GM21723 (cell line): ENCODE measurements around the gene SECISBP2.
"Not testable (repeated sequence)": the region's sequence is repeated elsewhere in the genome, so short reads cannot be mapped to it uniquely, and the experiment has no call there.

Experiments used
- ATAC-seq: cut with Tn5 transposase; IDR thresholded peaks from one replicate; pipeline ENCODE4 v1.9.1; 2021; ENCODE audit warnings: mild to moderate bottlenecking, moderate library complexity; ENCODE audit not compliant: unreplicated experiment

Gene SECISBP2

GRCh38 chr9:89309166-89309565, 9.1 kb upstream of the SECISBP2 start:
- no peak for ATAC-seq

GRCh38 chr9:89309608-89310474, 8.5 kb upstream of the SECISBP2 start:
- ATAC-seq = no peak

GRCh38 chr9:89310475-89311345, 7.6 kb upstream of the SECISBP2 start, which contains the start of gene CKS2:
TSS of gene CKS2 (plus strand) at chr9:89311195. CDS start at chr9:89311293, 98 bp downstream.
- peak; percentile 94 for ATAC-seq

GRCh38 chr9:89311346-89312221, 6.7 kb upstream of the SECISBP2 start:
- ATAC-seq = peak; percentile 9

- ATAC-seq = no peak
Measured at GRCh38 chr9:89312222-89312571, 6.1 kb upstream of the SECISBP2 start.

GRCh38 chr9:89313842-89314241, 4.5 kb upstream of the SECISBP2 start:
- ATAC-seq = no peak

DNA sequence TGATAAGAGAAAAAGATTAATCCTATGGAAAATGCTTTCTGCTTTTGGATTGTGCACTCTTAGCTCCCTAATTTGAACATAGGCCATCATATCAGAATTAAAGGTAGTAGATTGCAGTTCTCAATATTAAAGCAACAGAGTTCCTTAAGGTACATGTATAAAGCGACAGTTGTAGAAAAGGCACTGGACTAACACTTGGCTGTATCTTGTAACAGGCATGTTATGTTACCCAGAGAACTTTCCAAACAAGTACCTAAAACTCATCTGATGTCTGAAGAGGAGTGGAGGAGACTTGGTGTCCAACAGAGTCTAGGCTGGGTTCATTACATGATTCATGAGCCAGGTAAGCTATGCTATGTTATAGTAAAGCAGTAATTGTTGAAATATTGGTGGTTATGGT, 3.3 kb upstream of the SECISBP2 start:
- no peak for ATAC-seq

DNA sequence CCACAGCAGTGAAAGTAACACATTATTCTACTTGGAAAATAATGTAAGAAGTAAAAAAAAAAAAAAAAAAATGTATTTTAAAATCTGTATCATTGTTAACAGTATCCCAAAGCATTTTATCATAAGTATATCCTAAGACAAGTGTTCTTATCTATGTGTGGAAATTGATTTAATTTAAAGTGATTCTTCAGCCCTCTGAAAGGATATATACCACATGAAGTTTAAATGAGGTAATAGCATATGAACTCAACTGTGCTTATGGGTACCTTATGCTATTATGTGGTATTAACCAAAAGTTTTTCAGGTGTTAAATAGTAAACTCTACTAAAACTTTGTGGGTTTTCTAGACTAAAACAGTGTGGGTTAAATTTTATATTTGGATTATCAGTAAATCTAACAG, 2.8 kb upstream of the SECISBP2 start:
- no peak for ATAC-seq

DNA sequence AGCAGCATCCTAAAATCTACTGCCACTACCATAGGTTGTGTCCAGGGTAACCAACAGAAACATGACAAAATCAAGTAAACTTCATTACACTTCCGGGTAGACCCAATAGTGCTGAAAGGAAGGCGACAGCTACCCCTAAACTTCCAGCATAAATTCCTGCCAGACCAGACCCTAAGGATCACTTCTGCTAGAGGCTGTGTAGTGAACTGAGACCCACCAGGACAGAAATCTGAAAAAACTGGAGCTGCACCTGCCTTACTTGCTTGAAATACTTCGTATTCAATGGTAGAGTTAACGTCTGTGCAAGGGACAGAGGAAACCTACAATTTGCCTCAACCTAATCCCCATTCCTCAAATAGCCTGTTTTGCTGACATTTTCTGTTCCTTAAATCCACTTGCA, 1.0 kb upstream of the SECISBP2 start:
- no peak for ATAC-seq

DNA sequence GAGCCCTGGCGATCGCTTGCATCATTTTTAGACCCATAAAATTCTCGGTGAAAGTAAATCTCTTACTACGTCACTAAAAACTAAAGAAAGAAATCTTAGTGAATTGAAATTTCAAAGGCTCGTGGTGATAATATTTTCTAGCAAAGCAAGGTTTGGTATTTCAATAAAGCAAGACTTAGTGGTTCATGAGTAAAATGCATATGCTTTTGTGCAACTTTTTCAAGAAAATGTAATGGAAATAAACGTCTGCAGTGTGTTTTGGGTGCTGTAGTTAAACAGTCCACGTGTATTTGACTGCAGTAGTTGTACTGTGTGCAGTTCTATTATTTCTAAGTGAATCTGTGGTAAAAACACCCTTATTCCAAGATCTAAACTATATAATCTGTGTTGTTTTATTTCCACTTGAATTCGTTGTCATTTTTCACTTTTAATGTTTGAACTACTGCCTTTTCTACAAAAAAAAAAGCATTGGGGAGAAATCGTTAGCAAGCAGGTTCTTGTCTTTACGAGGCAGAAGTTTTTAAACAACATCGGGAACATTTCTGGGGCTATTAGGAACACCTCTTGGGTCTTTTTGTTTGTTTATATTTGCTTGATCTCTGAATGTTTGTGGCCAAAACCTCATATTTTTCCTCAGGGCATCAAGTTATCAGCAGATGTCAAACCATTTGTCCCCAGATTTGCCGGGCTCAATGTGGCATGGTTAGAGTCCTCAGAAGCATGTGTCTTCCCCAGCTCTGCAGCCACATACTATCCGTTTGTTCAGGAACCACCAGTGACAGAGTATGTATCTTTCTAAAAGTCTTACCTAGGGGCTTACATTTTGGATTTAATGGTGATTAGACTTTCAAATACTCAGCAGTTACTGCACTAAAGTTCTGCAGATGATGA, 960 bp downstream of the SECISBP2 start:
- no peak for ATAC-seq

DNA sequence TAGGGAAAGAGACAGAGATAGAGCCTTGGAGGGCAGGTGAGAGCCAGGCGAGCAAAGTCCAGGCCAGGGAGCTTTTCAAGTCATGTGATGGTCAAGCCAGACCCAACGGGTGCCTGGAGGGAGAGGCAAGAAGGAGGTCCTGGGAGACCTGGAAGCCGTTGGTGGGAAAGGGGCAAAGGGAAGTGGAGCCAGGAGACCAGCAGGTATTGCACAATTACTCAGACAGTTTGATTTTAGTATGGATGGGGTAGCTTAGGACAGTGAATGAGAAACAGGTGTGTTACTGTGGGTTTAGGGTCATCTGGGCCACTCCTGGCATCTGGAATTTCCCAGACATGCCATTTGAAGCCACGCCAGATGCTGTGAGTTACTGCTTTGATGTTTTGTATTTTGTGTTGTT, 5.1 kb downstream of the SECISBP2 start:
- no peak for ATAC-seq

DNA sequence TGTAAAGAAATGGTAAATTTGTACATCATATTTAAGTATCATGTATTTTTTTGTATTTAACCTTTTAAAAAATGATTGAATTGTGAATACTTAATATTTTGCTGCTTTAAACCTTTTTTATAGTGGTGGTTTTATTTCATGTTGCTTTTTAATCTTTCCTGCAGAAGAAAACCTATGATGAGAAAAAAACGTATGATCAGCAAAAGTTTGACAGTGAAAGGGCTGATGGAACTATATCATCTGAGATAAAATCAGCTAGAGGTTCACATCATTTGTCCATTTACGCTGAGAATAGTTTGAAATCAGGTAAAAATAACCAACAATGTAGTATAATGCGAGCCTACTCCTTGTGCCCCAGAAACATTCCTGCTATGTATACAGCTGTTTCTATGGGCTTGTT, 7.4 kb downstream of the SECISBP2 start:
- no peak for ATAC-seq

DNA sequence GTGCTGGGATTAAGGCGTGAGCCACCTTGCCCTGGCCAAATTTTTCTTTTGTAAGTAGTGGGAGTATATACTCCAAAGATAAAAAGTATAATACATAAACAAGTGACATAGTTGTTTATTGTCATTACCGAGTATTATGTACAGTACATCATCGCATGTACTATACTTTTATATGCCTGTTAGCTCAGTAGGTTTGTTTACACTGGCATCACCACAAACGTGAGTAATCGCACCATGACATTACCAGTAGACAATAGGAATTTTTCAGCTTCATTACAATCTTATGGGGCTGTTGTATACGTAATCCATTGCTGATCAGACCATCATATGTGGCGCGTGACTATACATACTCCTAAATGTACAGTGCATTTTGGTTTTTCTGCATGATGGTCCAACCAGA, 9.8 kb downstream of the SECISBP2 start:
- no peak for ATAC-seq

DNA sequence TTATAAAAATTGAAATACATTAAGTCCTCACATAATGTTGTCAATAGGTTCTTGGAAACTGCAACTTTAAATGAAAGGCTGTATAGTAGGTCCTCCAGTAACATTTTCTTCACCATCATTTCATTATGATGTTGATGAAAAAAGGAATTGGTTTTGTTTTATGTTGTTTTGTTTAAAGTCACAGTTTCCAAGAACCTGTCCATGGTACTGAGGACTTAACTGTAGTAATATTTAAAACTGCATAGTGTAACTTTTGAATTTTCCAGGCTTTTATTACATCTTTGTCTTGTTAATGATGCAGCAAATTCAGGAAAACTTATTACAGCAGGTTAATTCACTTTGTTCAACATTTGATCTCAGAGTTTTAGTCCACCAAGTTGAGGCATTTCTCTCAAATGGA, 11.6 kb downstream of the SECISBP2 start:
- ATAC-seq = no peak

GRCh38 chr9:89330513-89330912, 12.2 kb downstream of the SECISBP2 start:
- no peak for ATAC-seq

DNA sequence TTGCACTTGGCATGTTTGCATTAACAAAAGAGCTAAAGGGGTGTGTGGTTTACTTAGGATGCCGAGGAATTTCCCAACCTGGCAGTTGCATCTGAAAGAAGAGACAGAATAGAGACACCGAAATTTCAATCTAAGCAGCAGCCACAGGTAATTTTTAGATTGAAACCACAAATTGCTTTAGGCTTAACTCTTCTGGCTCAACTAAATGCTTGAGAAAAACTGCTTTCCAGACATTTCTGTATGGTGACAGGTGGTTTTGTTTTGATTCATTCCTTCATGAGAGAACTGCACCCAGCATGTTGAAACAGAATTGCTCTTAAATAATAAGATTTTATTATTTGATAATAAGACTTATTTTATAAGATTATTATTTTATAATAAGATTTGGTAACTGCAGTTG, 21.5 kb downstream of the SECISBP2 start:
- ATAC-seq = peak; percentile 43

- peak; percentile 84 for ATAC-seq
Measured at GRCh38 chr9:89340332-89340731, 22.0 kb downstream of the SECISBP2 start.

DNA sequence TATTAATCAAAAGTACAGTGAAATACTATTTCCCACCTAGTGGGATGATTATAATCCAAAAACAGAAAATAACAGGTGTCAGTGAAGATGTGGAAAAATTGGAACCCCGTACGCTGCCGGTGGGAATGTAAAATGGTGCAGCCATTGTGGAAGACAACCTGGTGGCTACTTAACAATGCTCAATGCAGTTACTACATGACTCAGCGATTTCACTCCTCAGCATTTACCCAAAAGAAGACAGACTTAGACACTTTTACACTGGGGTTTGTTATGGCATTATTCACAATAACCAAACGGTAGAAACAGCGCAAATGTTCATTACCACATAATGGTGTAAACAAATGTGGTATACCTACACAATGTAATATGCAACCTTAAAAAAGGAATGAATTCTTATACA, 23.9 kb downstream of the SECISBP2 start:
- ATAC-seq = no peak

DNA sequence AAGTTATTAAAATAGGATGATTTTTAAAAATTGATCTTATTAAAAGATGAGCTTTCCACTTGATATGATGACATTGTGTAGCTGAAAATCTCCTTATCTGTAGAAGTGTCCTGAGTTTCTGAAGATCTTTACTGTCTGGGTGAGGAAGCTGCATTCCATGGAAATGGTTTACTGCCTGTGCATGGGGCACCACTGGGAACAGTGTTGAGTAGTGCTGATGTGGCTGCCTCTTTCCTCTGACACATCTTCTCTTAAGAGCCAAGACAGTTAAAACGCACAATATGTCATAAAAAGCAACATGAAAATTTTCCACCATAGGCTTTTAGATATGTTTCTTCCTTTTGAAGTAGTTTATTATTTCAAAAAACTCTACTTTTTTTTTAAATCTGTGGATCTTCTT, 24.6 kb downstream of the SECISBP2 start:
- ATAC-seq = no peak

GRCh38 chr9:89343812-89344211, 25.5 kb downstream of the SECISBP2 start:
- not testable (repeated sequence) for ATAC-seq
